Panc1 (cell line): Measurements from ENCODE around the gene TTLL11. TPM values are rescaled to one million over a fixed set of nuclear protein-coding genes. Genes with fewer than 3 reads are reported as not detected.

Source experiments
- ATAC-seq: fragments of 200-7000 bp; cut with Tn5 transposase; 2 replicates; pipeline ENCODE4 v1.9.1; 2020; ENCODE audit warnings: mild to moderate bottlenecking, moderate library complexity
- BruUV-seq: library from RNA; stranded (reverse); fragments of 400-500 nt; replicated peaks from 2 replicates; lab custom pipeline; 2021; lab: Mats Ljungman, UMichigan
- CTCF ChIA-PET: fragments of 300-600 bp; sonication (Branson Sonifier 250); formaldehyde crosslinking; loops from one replicate; lab custom pipeline; 2022; ENCODE audit warnings: antibody characterized with exemption; lab: Charles Lee
- POLR2A ChIA-PET: fragments of 300-600 bp; sonication (Branson Sonifier 250); formaldehyde crosslinking; loops from one replicate; lab custom pipeline; 2022; ENCODE audit warnings: antibody characterized with exemption; lab: Charles Lee
- DNase-seq: peaks from one replicate; pipeline ENCODE4 v3.0.0-alpha.2; 2010; ENCODE audit warnings: low read depth, low spot score
- H3K27ac ChIP-seq: 2 replicates; pipeline ENCODE4 v1.5.1; 2011; ENCODE audit warnings: mild to moderate bottlenecking, low read length, inconsistent platforms
- H3K27me3 ChIP-seq: fragments of 200-500 bp; sonication (Bioruptor generic); 2 replicates; pipeline ENCODE4 v1.6.0; 2014; ENCODE audit warnings: low read length, inconsistent platforms; ENCODE audit not compliant: control insufficient read depth, insufficient read depth
- H3K36me3 ChIP-seq: fragments of 200-500 bp; sonication (Bioruptor generic); 2 replicates; pipeline ENCODE4 v1.5.1; 2014; ENCODE audit warnings: inconsistent platforms, mild to moderate bottlenecking, low read length, moderate library complexity; ENCODE audit not compliant: control insufficient read depth, insufficient read depth
- H3K4me1 ChIP-seq: 2 replicates; pipeline ENCODE4 v1.5.1; 2011; ENCODE audit warnings: inconsistent platforms, mild to moderate bottlenecking, low read length, moderate library complexity; ENCODE audit not compliant: control insufficient read depth, insufficient read depth
- H3K4me3 ChIP-seq, 2 experiments: 2 replicates each; pipeline ENCODE4 v1.5.1; 2011 to 2012; ENCODE audit warnings: low read depth in 2 of 2, low read length in 2 of 2, mild to moderate bottlenecking in 2 of 2, inconsistent platforms in 1 of 2, moderate library complexity in 1 of 2
- H3K9me3 ChIP-seq: fragments of 200-500 bp; sonication (Bioruptor generic); 2 replicates; pipeline ENCODE4 v1.5.1; 2014; ENCODE audit warnings: low read depth, mild to moderate bottlenecking, inconsistent platforms, low read length, moderate library complexity; ENCODE audit not compliant: control insufficient read depth, insufficient read depth
- CTCF ChIP-seq: fragments of 450-650 bp; IDR thresholded peaks from 2 replicates; pipeline ENCODE4 v1.5.1; 2017; ENCODE audit warnings: mild to moderate bottlenecking
- POLR2AphosphoS5 ChIP-seq: IDR thresholded peaks from 2 replicates; pipeline ENCODE4 v1.6.1; 2012; ENCODE audit warnings: mild to moderate bottlenecking, low read depth, low read length, moderate library complexity
- REST ChIP-seq, 2 experiments: IDR thresholded peaks; 2 replicates each; pipeline ENCODE4 v1.6.1; 2011 to 2012; ENCODE audit warnings: low read depth in 2 of 2, control low read depth in 1 of 2, low read length in 1 of 2, mild to moderate bottlenecking in 1 of 2, moderate library complexity in 1 of 2; ENCODE audit not compliant: insufficient read depth in 1 of 2
- SIN3A ChIP-seq: IDR thresholded peaks from 2 replicates; pipeline ENCODE4 v1.6.1; 2012; ENCODE audit warnings: low read depth, mild to moderate bottlenecking, low read length, moderate library complexity, borderline replicate concordance; ENCODE audit not compliant: insufficient read depth
- TCF7L2 ChIP-seq: IDR thresholded peaks from 2 replicates; pipeline ENCODE4 v1.6.1; 2011; ENCODE audit warnings: mild to moderate bottlenecking, low read depth, low read length, inconsistent platforms
- in situ Hi-C: cut with HindIII; loops from 2 replicates; pipeline ENCODE4 v1.10.0; 2016; ENCODE audit warnings: low sequenced_read_pairs, low pct_unique_long_range_greater_than_20kb
- intact Hi-C: fragments of 100-400 bp; cut with micrococcal nuclease; formaldehyde crosslinking; loops from one replicate; pipeline ENCODE4 v1.10.0; 2022; ENCODE audit not compliant: unreplicated experiment
- total RNA-seq: library from RNA; stranded (reverse); gene quantifications from one replicate; pipeline ENCODE4 v1.2.1, GENCODE V29; 2021; ENCODE audit not compliant: unreplicated experiment

TTLL11 gene
- total RNA-seq, 1 experiment from 2014 or later = 1.1 TPM

GRCh38 chr9:121999556-121999955 lies 93.6 kb downstream of the TTLL11 start:
- ChIA-PET CTCF (no interaction called here), POLR2A (no interaction called here)
- intact Hi-C loops (loop anchor here (10.0 kb wide), 1 partner anchor 365 kb away; no protein-coding TSS in a partner anchor), in situ Hi-C loops (no loop called here)
- no peaks in the 10 kb centered on the region; the same call in 1 of the 2 replicates for H3K4me1 ChIP-seq
- DNase-seq = no peak
- TF ChIP-seq REST (IDR thresholded peaks at IDR 0.05; ENCODE audit: insufficient read depth in 1 of 2, low read depth in 2 of 2, low read length in 1 of 2) (no peak), CTCF (no peak), TCF7L2 (no peak), SIN3A (no peak), POLR2AphosphoS5 (no peak)
- no peaks in the 10 kb centered on the region for H3K9me3 ChIP-seq
- no peak overlapping the region for H3K4me3 ChIP-seq
- no TSS peak for BruUV-seq
- no peaks in the 10 kb centered on the region for H3K27me3 ChIP-seq
- H3K27ac ChIP-seq = no peak overlapping the region
- no peaks in the 10 kb centered on the region for H3K36me3 ChIP-seq
- ATAC-seq = no peak

- in situ Hi-C loops (no loop called here), intact Hi-C loops (loop anchor here (10.0 kb wide), 1 partner anchor 364 kb away; no protein-coding TSS in a partner anchor)
- CTCF ChIA-PET = no interaction called here
- no peaks in the 10 kb centered on the region; the same call in 1 of the 2 replicates for H3K4me1 ChIP-seq
- H3K27ac ChIP-seq = no peak overlapping the region
- no peaks in the 10 kb centered on the region for H3K36me3 ChIP-seq
- ATAC-seq = no peak
- POLR2A ChIA-PET = no interaction called here
- no peak for TF ChIP-seq CTCF
- no peak for TF ChIP-seq REST (IDR thresholded peaks at IDR 0.05; ENCODE audit: insufficient read depth in 1 of 2, low read depth in 2 of 2, low read length in 1 of 2)
- no peak for TF ChIP-seq TCF7L2
- TF ChIP-seq SIN3A = no peak
- no peak overlapping the region for H3K4me3 ChIP-seq
- no TSS peak for BruUV-seq
- DNase-seq = no peak
- no peaks in the 10 kb centered on the region for H3K27me3 ChIP-seq
- H3K9me3 ChIP-seq = no peaks in the 10 kb centered on the region
These were observed 94.5 kb downstream of the TTLL11 start for GRCh38 chr9:121998513-121999049.
